Measurements from ENCODE around the gene RUNX2.
A peak's percentile ranks its signal among the peaks of the same experiment; 100 is the strongest.

The RUNX2 gene

GRCh38 chr6:45353654-45354053 is 25.5 kb downstream of the RUNX2 start:
- no peak for DNase-seq

- DNase-seq = no peak
Observed at GRCh38 chr6:45364466-45364865, 36.3 kb downstream of the RUNX2 start.

- DNase-seq = no peak
Observed at GRCh38 chr6:45365036-45365435, 36.9 kb downstream of the RUNX2 start.

GRCh38 chr6:45366534-45366933 is 38.4 kb downstream of the RUNX2 start:
- no peak for DNase-seq

- no peak for DNase-seq
Observed at GRCh38 chr6:45367999-45368398, 39.9 kb downstream of the RUNX2 start.

- DNase-seq = no peak
Observed at GRCh38 chr6:45369870-45370269, 41.7 kb downstream of the RUNX2 start.

GRCh38 chr6:45371924-45372573 is 43.9 kb downstream of the RUNX2 start:
- DNase-seq = no peak

- no peak for DNase-seq
Observed at GRCh38 chr6:45375449-45375848, 47.3 kb downstream of the RUNX2 start.

GRCh38 chr6:45376310-45377042 is 48.3 kb downstream of the RUNX2 start:
- DNase-seq = no peak

- DNase-seq = peak in 1 of 2 experiments; percentile 53
Observed at GRCh38 chr6:45377043-45377553, 49.0 kb downstream of the RUNX2 start.

GRCh38 chr6:45377554-45378333 is 49.6 kb downstream of the RUNX2 start, which contains the start of gene SUPT3H:
Gene SUPT3H (minus strand): TSS chr6:45377934.
- peak; percentile 94 to 97 for DNase-seq

- DNase-seq = peak; percentile 68 to 80
Observed at GRCh38 chr6:45378334-45378926, 50.3 kb downstream of the RUNX2 start.

- DNase-seq = no peak
Observed at GRCh38 chr6:45382391-45382790, 54.3 kb downstream of the RUNX2 start.

- DNase-seq = no peak
Observed at GRCh38 chr6:45386501-45386900, 58.4 kb downstream of the RUNX2 start.

- DNase-seq = no peak
Observed at GRCh38 chr6:45387236-45387635, 59.1 kb downstream of the RUNX2 start.

- no peak for DNase-seq
Observed at GRCh38 chr6:45388328-45388727, 60.2 kb downstream of the RUNX2 start.

GRCh38 chr6:45394586-45395095 is 66.5 kb downstream of the RUNX2 start:
- DNase-seq = no peak

GRCh38 chr6:45398075-45398813 is 70.1 kb downstream of the RUNX2 start:
- DNase-seq = no peak

GRCh38 chr6:45400021-45400420 is 71.9 kb downstream of the RUNX2 start:
- no peak for DNase-seq

- no peak for DNase-seq
Observed at GRCh38 chr6:45411959-45412358, 83.8 kb downstream of the RUNX2 start.

- no peak for DNase-seq
Observed at GRCh38 chr6:45415315-45415714, 87.2 kb downstream of the RUNX2 start.
